WTC11 (cell line): ENCODE measurements around the gene PKP1.

Experiments used
- ATF1 ChIP-seq: sonication (generic); formaldehyde crosslinking; IDR thresholded peaks from 2 replicates; pipeline ENCODE4 v1.8.1; 2023; ENCODE audit warnings: mild to moderate bottlenecking, moderate library complexity, missing genetic modification reagents
- CTCF ChIP-seq: fragments of 200-600 bp; IDR thresholded peaks from 2 replicates; pipeline ENCODE4 v1.8.0; 2022; ENCODE audit warnings: antibody characterized with exemption
- GABPB1 ChIP-seq: sonication (generic); formaldehyde crosslinking; IDR thresholded peaks from 2 replicates; pipeline ENCODE4 v1.8.1; 2023; ENCODE audit warnings: mild to moderate bottlenecking, missing genetic modification reagents
- KAT7 ChIP-seq: sonication (generic); formaldehyde crosslinking; IDR thresholded peaks from 2 replicates; pipeline ENCODE4 v1.8.1; 2023; ENCODE audit warnings: missing genetic modification reagents, mild to moderate bottlenecking, borderline replicate concordance
- NR2C2 ChIP-seq: sonication (generic); formaldehyde crosslinking; IDR thresholded peaks from 2 replicates; pipeline ENCODE4 v1.8.0; 2022; ENCODE audit warnings: mild to moderate bottlenecking, missing genetic modification reagents
- SP1 ChIP-seq: sonication (generic); formaldehyde crosslinking; conservative IDR thresholded peaks from 2 replicates; pipeline ENCODE4 v1.8.1; 2022; ENCODE audit warnings: missing genetic modification reagents
- STAT6 ChIP-seq: sonication (generic); formaldehyde crosslinking; conservative IDR thresholded peaks from 2 replicates; pipeline ENCODE4 v1.8.1; 2023; ENCODE audit warnings: mild to moderate bottlenecking, low read depth, missing genetic modification reagents, moderate library complexity
- ZNF121 ChIP-seq: sonication (generic); formaldehyde crosslinking; IDR thresholded peaks from 2 replicates; pipeline ENCODE4 v1.8.0; 2023; ENCODE audit warnings: missing genetic modification reagents

DNA sequence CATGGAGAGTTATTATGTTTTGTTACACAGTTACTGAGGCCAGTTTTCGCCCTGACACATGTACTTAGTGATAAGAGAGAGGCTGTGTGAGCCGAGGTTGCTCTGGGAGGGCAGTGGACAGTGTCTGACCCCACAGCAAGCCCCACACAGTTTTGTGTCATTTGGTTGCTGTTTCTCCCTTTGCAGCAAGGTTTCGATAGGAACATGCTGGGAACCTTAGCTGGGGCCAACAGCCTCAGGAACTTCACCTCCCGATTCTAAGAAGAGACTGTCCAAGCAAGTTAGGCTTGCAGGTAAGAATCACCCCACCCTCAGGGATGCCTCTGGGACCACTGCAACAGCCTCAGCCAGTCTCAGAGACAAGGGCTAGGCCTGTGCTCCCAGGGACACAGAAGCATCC, 45.3 kb downstream of the PKP1 start:
- no peak for TF ChIP-seq GABPB1 (CRISPR knock-in tag)
- no peak for TF ChIP-seq CTCF
- no peak for TF ChIP-seq KAT7 (CRISPR knock-in tag)
- TF ChIP-seq ZNF121 (CRISPR knock-in tag), result no peak
- no peak for TF ChIP-seq ATF1 (CRISPR knock-in tag)
- TF ChIP-seq STAT6, result no peak
- TF ChIP-seq SP1, result no peak
- no peak for TF ChIP-seq NR2C2 (CRISPR knock-in tag)
